A673 (cell line): ENCODE data around the gene TJAP1. TPM values are rescaled to one million over a fixed set of nuclear protein-coding genes. Genes with fewer than 3 reads are reported as not detected.

Experiments
- BruUV-seq: library from RNA; stranded (reverse); fragments of 400-500 nt; replicated peaks from 2 replicates; lab custom pipeline; 2021; lab: Mats Ljungman, UMichigan
- CTCF ChIA-PET: fragments of 300-600 bp; sonication (Branson Sonifier 250); formaldehyde crosslinking; loops from one replicate; lab custom pipeline; 2022; ENCODE audit warnings: antibody characterized with exemption; lab: Charles Lee
- POLR2A ChIA-PET: fragments of 300-600 bp; sonication (Branson Sonifier 250); formaldehyde crosslinking; loops from one replicate; lab custom pipeline; 2022; ENCODE audit warnings: antibody characterized with exemption; ENCODE audit not compliant: low non-redundant PET; lab: Charles Lee
- DNase-seq: peaks from one replicate; pipeline ENCODE4 v3.0.0-alpha.2; 2015; ENCODE audit warnings: low spot score
- H3K27ac ChIP-seq: fragments of 200-600 bp; sonication (generic); 2 replicates; pipeline ENCODE4 v1.5.1; 2016; ENCODE audit warnings: mixed run types, low read depth, mild to moderate bottlenecking, mixed read lengths, antibody characterized with exemption, low read length; ENCODE audit not compliant: poor library complexity, severe bottlenecking
- H3K27me3 ChIP-seq: fragments of 200-600 bp; sonication (generic); replicated peaks from 2 replicates; pipeline ENCODE4 v1.6.1; 2017; ENCODE audit warnings: mixed run types, low read depth, mild to moderate bottlenecking, mixed read lengths, antibody characterized with exemption, low read length; ENCODE audit not compliant: insufficient read depth, poor library complexity
- H3K36me3 ChIP-seq: fragments of 200-600 bp; sonication (generic); 2 replicates; pipeline ENCODE4 v1.6.1; 2016; ENCODE audit warnings: mixed run types, mild to moderate bottlenecking, mixed read lengths, antibody characterized with exemption, low read length; ENCODE audit not compliant: insufficient read depth, poor library complexity, severe bottlenecking
- H3K4me1 ChIP-seq: fragments of 200-600 bp; sonication (generic); 2 replicates; pipeline ENCODE4 v1.6.1; 2017; ENCODE audit warnings: mixed run types, mild to moderate bottlenecking, mixed read lengths, antibody characterized with exemption, low read length; ENCODE audit not compliant: insufficient read depth, poor library complexity, severe bottlenecking
- H3K4me3 ChIP-seq: fragments of 200-600 bp; sonication (generic); 2 replicates; pipeline ENCODE4 v1.5.1; 2016; ENCODE audit warnings: low read depth, mixed run types, mild to moderate bottlenecking, mixed read lengths, low read length; ENCODE audit not compliant: poor library complexity, severe bottlenecking
- H3K9me3 ChIP-seq: fragments of 200-600 bp; sonication (generic); 2 replicates; pipeline ENCODE4 v1.6.1; 2016; ENCODE audit warnings: mixed run types, low read depth, mild to moderate bottlenecking, mixed read lengths, antibody characterized with exemption, low read length; ENCODE audit not compliant: poor library complexity, severe bottlenecking
- EZH2 ChIP-seq: fragments of 200-600 bp; sonication (generic); IDR thresholded peaks from 2 replicates; pipeline ENCODE4 v1.6.1; 2017; ENCODE audit warnings: borderline replicate concordance, low read depth, mild to moderate bottlenecking, mixed read lengths, antibody characterized with exemption, low read length; ENCODE audit not compliant: poor library complexity, severe bottlenecking
- intact Hi-C: fragments of 100-400 bp; cut with micrococcal nuclease; formaldehyde crosslinking; loops from one replicate; pipeline ENCODE4 v1.10.0; 2022; ENCODE audit not compliant: unreplicated experiment
- total RNA-seq: library from RNA; stranded (reverse); gene quantifications from 2 replicates; pipeline ENCODE4 v1.2.3, GENCODE V29; 2021
- TF ChIP-seq, protein P1 (sequence below): fragments of 300-800, 200-600 bp; sonication (generic); conservative IDR thresholded peaks from 2 replicates; pipeline ENCODE4 v1.5.1; 2017; ENCODE audit warnings: low read depth, mild to moderate bottlenecking, antibody characterized with exemption, low read length, moderate library complexity, mixed read lengths

The TJAP1 gene
- total RNA-seq, 1 experiment from 2014 or later = 46.0 TPM

DNA sequence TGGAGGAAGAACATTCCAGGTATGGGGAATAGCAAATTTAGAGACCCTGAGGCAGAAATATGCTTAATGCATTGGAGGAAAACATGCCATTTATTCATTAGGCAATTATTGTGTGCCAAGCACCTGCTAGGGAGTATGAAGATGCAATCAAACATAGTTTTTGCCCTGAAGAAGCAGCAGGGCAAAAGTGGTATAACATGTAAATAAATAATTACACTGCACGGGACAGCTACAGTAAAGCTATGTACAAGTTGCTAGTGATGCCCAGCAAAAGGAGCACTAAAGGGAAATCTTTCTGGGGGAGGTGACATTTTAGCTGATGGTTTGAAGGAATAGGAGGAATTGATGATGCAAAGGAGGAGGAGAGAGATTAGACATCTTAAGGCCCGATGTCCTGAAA is 624 bp upstream of the TJAP1 start:
- Histone ChIP-seq H3K4me3 (peak overlapping the region; percentile 74), H3K9me3 (no peaks in the 10 kb centered on the region), H3K27me3 (no peaks in the 10 kb centered on the region), H3K4me1 (peaks cover 33% of the 10 kb centered on the region), H3K27ac (peak overlapping the region; percentile 89), H3K36me3 (no peaks in the 10 kb centered on the region)
- DNase-seq = no peak
- POLR2A ChIA-PET = interaction anchor here (0.7 kb wide), 1 partner anchor 352 kb away, joined by 6 read pairs; no protein-coding TSS in a partner anchor
- intact Hi-C loops = no loop called here
- CTCF ChIA-PET = no interaction called here
- no TSS peak for BruUV-seq
- TF ChIP-seq EZH2 = no peak
- TF ChIP-seq, protein P1, sequence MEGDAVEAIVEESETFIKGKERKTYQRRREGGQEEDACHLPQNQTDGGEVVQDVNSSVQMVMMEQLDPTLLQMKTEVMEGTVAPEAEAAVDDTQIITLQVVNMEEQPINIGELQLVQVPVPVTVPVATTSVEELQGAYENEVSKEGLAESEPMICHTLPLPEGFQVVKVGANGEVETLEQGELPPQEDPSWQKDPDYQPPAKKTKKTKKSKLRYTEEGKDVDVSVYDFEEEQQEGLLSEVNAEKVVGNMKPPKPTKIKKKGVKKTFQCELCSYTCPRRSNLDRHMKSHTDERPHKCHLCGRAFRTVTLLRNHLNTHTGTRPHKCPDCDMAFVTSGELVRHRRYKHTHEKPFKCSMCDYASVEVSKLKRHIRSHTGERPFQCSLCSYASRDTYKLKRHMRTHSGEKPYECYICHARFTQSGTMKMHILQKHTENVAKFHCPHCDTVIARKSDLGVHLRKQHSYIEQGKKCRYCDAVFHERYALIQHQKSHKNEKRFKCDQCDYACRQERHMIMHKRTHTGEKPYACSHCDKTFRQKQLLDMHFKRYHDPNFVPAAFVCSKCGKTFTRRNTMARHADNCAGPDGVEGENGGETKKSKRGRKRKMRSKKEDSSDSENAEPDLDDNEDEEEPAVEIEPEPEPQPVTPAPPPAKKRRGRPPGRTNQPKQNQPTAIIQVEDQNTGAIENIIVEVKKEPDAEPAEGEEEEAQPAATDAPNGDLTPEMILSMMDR = no peak

DNA sequence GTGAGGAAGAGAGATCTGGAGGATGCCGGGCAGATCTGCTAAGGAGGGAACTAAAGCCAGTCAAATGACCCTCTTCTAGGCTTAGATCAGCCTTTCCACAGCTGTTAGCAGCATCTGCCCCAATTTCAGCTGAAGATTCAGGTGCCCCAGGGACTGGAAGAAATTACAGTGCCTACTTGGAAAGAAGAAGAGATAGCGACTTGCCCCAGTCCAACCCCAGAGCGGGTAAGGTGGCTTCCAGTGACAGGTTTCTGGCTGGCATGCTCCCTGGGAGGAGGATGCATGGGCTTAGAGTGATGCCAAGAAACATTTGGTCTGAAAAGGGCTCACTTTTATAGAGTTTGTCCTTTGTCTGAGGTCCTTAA is 620 bp downstream of the TJAP1 start:
- H3K36me3 ChIP-seq = no peaks in the 10 kb centered on the region
- intact Hi-C loops = no loop called here
- TF ChIP-seq, protein P1 = no peak
- no peak for TF ChIP-seq EZH2
- peak overlapping the region; percentile 74 for H3K4me3 ChIP-seq
- CTCF ChIA-PET = interaction anchor here (0.5 to 0.7 kb wide), 2 partner anchors 15 to 219 kb away, joined by 3 read pairs; no protein-coding TSS in a partner anchor
- no peaks in the 10 kb centered on the region for H3K27me3 ChIP-seq
- H3K9me3 ChIP-seq = no peaks in the 10 kb centered on the region
- TSS peak; percentile 54 for BruUV-seq
- peak overlapping the region; percentile 89 for H3K27ac ChIP-seq
- POLR2A ChIA-PET = interaction anchor here (0.6 kb wide), 1 partner anchor 611 kb away, joined by 5 read pairs; no protein-coding TSS in a partner anchor
- H3K4me1 ChIP-seq = peaks cover 33% of the 10 kb centered on the region
- no peak for DNase-seq

DNA sequence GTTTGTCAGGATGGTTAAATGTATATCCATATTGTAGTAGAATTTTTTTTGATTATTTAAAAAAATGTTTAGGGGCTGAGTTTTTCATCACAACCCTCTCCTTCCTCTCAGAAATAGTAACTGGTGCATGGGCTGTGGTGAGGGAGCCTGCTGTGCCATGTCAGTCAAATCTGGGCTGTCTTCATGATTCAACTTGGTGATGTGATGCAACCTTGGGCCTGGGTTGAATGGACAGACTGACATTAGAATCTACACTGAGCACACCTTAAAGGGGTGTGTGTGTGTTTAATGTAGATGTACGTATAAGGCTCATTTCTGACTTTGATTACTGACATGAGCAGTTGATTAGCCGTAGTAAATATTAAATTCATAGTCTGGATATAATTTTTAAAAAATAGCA is 3.7 kb downstream of the TJAP1 start:
- Histone ChIP-seq H3K9me3 (no peaks in the 10 kb centered on the region), H3K4me3 (no peak overlapping the region), H3K27me3 (no peaks in the 10 kb centered on the region), H3K27ac (no peak overlapping the region), H3K36me3 (no peaks in the 10 kb centered on the region), H3K4me1 (peaks cover 33% of the 10 kb centered on the region)
- intact Hi-C loops = no loop called here
- no TSS peak for BruUV-seq
- ChIA-PET CTCF (interaction anchor here (0.6 kb wide), 1 partner anchor 293 kb away, joined by 4 read pairs; no protein-coding TSS in a partner anchor), POLR2A (interaction anchor here (0.7 kb wide), 1 partner anchor 48 kb away, joined by 3 read pairs; no protein-coding TSS in a partner anchor)
- no peak for DNase-seq
- TF ChIP-seq, protein P1 = no peak
- no peak for TF ChIP-seq EZH2
